Measurements from ENCODE around the gene ST6GALNAC3. TPM values are rescaled to one million over a fixed set of nuclear protein-coding genes. Genes with fewer than 3 reads are reported as not detected.

Gene ST6GALNAC3
- total RNA-seq, 6 experiments from 2014 or later, result 1.00 to 1.7 (median 1.2) TPM

DNA sequence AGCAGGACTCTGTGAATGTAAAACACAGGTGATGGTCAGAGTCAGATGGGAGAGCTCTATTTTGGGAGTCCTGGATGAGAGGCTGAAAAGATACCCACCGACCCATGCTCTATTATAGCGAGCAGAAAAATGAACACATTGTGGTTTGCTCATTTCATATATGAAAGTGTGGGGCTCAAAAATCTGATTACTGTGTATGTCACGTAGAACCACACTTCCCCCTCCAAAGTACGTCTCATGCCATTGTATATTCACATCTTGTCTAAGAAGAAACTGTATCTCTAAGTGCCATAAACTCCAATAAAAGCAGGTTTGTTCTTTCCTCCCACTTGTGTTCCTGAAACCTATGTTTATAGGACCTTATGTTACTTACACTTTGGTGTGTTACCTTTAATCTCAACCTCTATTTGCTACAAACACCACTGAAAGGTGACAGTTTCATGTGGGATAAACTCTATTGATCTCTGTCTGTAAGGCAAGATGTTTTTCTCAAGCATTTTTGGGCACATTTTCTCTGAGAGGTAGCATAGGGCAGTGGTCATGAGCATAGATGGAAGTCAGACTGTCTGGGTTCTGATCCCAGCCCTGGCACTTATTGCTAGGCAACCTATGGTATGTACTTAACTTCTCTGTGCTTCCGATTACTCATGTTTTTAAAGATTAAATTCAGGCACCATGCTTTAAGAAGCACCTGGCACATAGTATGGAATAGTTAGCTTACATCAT, 214.4 kb downstream of the ST6GALNAC3 start:
- H3K9me3 Mint-ChIP-seq, result no peaks in the 10 kb centered on the region; the same call in 1 of the 2 replicates

DNA sequence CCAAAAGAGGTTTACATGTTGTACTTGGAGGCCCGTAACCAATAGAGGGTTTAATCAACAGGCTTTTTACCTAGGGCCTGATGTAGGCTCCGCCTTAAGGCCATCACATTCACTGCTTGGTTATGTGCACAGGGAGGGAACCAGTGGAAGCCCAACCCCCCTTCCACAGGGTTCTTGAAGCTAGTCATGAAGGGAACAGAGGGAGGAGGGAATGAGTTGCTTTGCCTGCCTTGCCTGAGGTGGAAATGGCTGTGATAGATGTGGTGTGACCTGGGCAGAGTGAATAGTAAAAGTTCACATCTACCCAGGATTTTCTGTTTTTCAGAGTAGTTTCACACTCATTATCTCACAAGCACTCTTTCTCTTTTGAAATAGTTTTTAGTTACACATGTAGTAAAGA, 215.1 kb downstream of the ST6GALNAC3 start:
- no peaks in the 10 kb centered on the region; the same call in 1 of the 2 replicates for H3K9me3 Mint-ChIP-seq
- H3K27ac Mint-ChIP-seq, result no peak overlapping the region
- H3K4me3 Mint-ChIP-seq, result no peak overlapping the region
- H3K27me3 Mint-ChIP-seq (ENCODE audit: insufficient read depth), result no peaks in the 10 kb centered on the region
- H3K36me3 Mint-ChIP-seq (ENCODE audit: low read depth), result no peaks in the 10 kb centered on the region
- TF ChIP-seq CTCF (IDR thresholded peaks at IDR 0.05), result no peak
- no peaks in the 10 kb centered on the region for H3K4me1 Mint-ChIP-seq (ENCODE audit: low read depth)
- DNase-seq, result no peak

More for the DNA sequence above, 214.4 kb downstream of the ST6GALNAC3 start:
- no peak for TF ChIP-seq CTCF (IDR thresholded peaks at IDR 0.05)
- Mint-ChIP-seq H3K27me3 (ENCODE audit: insufficient read depth) (no peaks in the 10 kb centered on the region), H3K27ac (no peak overlapping the region), H3K36me3 (ENCODE audit: low read depth) (no peaks in the 10 kb centered on the region), H3K4me3 (no peak overlapping the region), H3K4me1 (ENCODE audit: low read depth) (no peaks in the 10 kb centered on the region)
- DNase-seq, result no peak

- Mint-ChIP-seq H3K9me3 (no peaks in the 10 kb centered on the region; the same call in 1 of the 2 replicates), H3K27me3 (ENCODE audit: insufficient read depth) (no peaks in the 10 kb centered on the region), H3K4me1 (ENCODE audit: low read depth) (no peaks in the 10 kb centered on the region), H3K36me3 (ENCODE audit: low read depth) (no peaks in the 10 kb centered on the region), H3K4me3 (no peak overlapping the region), H3K27ac (no peak overlapping the region)
- no peak for DNase-seq
- no peak for TF ChIP-seq CTCF (IDR thresholded peaks at IDR 0.05)
These were observed 215.7 kb downstream of the ST6GALNAC3 start for GRCh38 chr1:76290271-76290670.

DNA sequence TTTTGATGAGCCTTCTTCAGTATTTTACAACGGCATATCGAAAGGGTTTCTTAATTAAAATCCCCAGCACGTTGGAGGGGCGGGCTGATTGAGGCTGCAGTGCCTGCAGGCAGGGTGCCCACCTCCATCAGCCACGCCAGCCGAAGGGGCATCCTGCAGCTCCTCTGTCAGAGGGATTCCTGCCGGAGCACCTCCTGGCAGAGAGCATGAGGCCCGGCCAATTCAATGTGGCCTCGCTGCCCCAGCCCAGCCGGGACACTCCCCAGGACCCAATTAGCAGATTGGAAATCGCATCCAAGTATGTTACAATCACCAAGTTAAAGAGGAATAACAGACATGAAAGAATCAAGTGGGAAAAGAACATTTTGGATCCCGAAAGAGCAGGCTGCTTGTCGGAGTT, 216.6 kb downstream of the ST6GALNAC3 start:
- H3K9me3 Mint-ChIP-seq, result no peaks in the 10 kb centered on the region; the same call in 1 of the 2 replicates
- no peak for TF ChIP-seq CTCF (IDR thresholded peaks at IDR 0.05)
- H3K36me3 Mint-ChIP-seq (ENCODE audit: low read depth), result no peaks in the 10 kb centered on the region
- H3K27me3 Mint-ChIP-seq (ENCODE audit: insufficient read depth), result no peaks in the 10 kb centered on the region
- H3K4me1 Mint-ChIP-seq (ENCODE audit: low read depth), result no peaks in the 10 kb centered on the region
- no peak for DNase-seq
- H3K4me3 Mint-ChIP-seq, result no peak overlapping the region
- no peak overlapping the region for H3K27ac Mint-ChIP-seq

GRCh38 chr1:76291737-76292136, 217.2 kb downstream of the ST6GALNAC3 start:
- no peak for DNase-seq
- Mint-ChIP-seq H3K36me3 (ENCODE audit: low read depth) (no peaks in the 10 kb centered on the region), H3K27me3 (ENCODE audit: insufficient read depth) (no peaks in the 10 kb centered on the region), H3K4me1 (ENCODE audit: low read depth) (no peaks in the 10 kb centered on the region), H3K27ac (no peak overlapping the region), H3K9me3 (no peaks in the 10 kb centered on the region; the same call in 1 of the 2 replicates), H3K4me3 (no peak overlapping the region)
- TF ChIP-seq CTCF (IDR thresholded peaks at IDR 0.05), result no peak

Data from HFFc6 (cell line).